Gastroesophageal sphincter (tissue), 4 donors: ENCODE measurements around the gene PEX11A. TPM values are rescaled to one million over a fixed set of nuclear protein-coding genes. Genes with fewer than 3 reads are reported as not detected.

Experiments
- ATAC-seq: fragments of 150-250 bp; one replicate; pipeline ENCODE4 v1.9.1; 2016; ENCODE audit warnings: mild to moderate bottlenecking, moderate library complexity
- H3K27ac ChIP-seq, 4 donors: fragments of 200-600 bp; sonication (generic) in 3 of 4; 1 replicate in 3 of 4; 2 replicates in 1 of 4; pipeline ENCODE4 v1.5.1; 2016 to 2019
- H3K27me3 ChIP-seq: fragments of 200-600 bp; sonication (generic); one replicate; pipeline ENCODE4 v1.5.1; 2019
- H3K36me3 ChIP-seq, 2 donors: fragments of 200-600 bp; sonication (generic); one replicate each; pipeline ENCODE4 v1.5.1; 2019; ENCODE audit warnings: control low read depth in 1 of 2
- H3K4me1 ChIP-seq, 3 donors: fragments of 200-600 bp; sonication (generic); 1 replicate in 2 of 3; 2 replicates in 1 of 3; pipeline ENCODE4 v1.5.1; 2016 to 2019; ENCODE audit warnings: control low read depth in 2 of 3
- H3K4me3 ChIP-seq, 2 donors: fragments of 200-600 bp; sonication (generic); one replicate each; pipeline ENCODE4 v1.5.1; 2019; ENCODE audit warnings: mild to moderate bottlenecking in 1 of 2, moderate library complexity in 1 of 2
- H3K9me3 ChIP-seq, 3 donors: fragments of 200-600 bp; sonication (generic); one replicate each; pipeline ENCODE4 v1.5.1; 2017 to 2019; ENCODE audit warnings: control low read depth in 2 of 3
- CTCF ChIP-seq, 4 experiments: fragments of 200-600 bp in 2 of 4; fragments of 450-650 bp in 2 of 4; sonication (generic) in 1 of 4; IDR thresholded peaks; one replicate each; pipeline ENCODE4 v1.5.1; 2017 to 2019; ENCODE audit warnings: antibody characterized with exemption in 4 of 4, mild to moderate bottlenecking in 2 of 4, moderate library complexity in 2 of 4
- EP300 ChIP-seq: sonication (generic); formaldehyde crosslinking; IDR thresholded peaks from one replicate; pipeline ENCODE4 v1.6.1; 2017; ENCODE audit warnings: antibody characterized with exemption, mild to moderate bottlenecking
- POLR2A ChIP-seq, 2 donors: fragments of 450-650 bp; IDR thresholded peaks; one replicate each; pipeline ENCODE4 v1.6.1; 2017; ENCODE audit warnings: antibody characterized with exemption in 2 of 2, mild to moderate bottlenecking in 2 of 2, moderate library complexity in 1 of 2
- POLR2AphosphoS5 ChIP-seq: sonication (generic); formaldehyde crosslinking; IDR thresholded peaks from one replicate; pipeline ENCODE4 v1.6.1; 2017; ENCODE audit warnings: antibody characterized with exemption
- WGBS, 2 donors: methylation state at CpG; one replicate each; pipeline ENCODE4 v1.1.5; 2018; ENCODE audit warnings: low coverage in 1 of 2; 5-methylcytosine and 5-hydroxymethylcytosine counted together
- total RNA-seq, 4 donors: library from RNA; depleted of rRNA; stranded (reverse); fragments of >200 nt; gene quantifications; one replicate each; pipeline ENCODE4 v1.1.0, GENCODE V29; 2016

The PEX11A gene
- total RNA-seq, 4 donors from 2014 or later: 11.6 to 17.6 (median 16.4) TPM

GRCh38 chr15:89673165-89673512 lies 17.4 kb downstream of the PEX11A start:
- WGBS, 2 donors: 76% methylated on average over 6 of the region's 12 CpGs; no CpG with 5 or more reads in 1 of the 2 donors

GRCh38 chr15:89672221-89673164 lies 18.1 kb downstream of the PEX11A start:
- peak overlapping the region in 3 of 4 donors; percentile 57 to 67 (median 67) for H3K27ac ChIP-seq
- TF ChIP-seq POLR2AphosphoS5 (no peak), EP300 (no peak), POLR2A (IDR thresholded peaks at IDR 0.05) (no peak), CTCF (IDR thresholded peaks at IDR 0.05) (no peak)
- ATAC-seq: peak; percentile 30

More at GRCh38 chr15:89673165-89673512, 17.4 kb downstream of the PEX11A start:
- ATAC-seq: no peak
- H3K27ac ChIP-seq: no peak overlapping the region
- TF ChIP-seq POLR2AphosphoS5 (no peak), CTCF (IDR thresholded peaks at IDR 0.05) (peak in 1 of 4 experiments; percentile 35), POLR2A (IDR thresholded peaks at IDR 0.05) (no peak), EP300 (no peak)
- no peak overlapping the region for H3K4me3 ChIP-seq
- no peaks in the 10 kb centered on the region for H3K9me3 ChIP-seq
- H3K27me3 ChIP-seq: no peaks in the 10 kb centered on the region
- H3K4me1 ChIP-seq: peaks cover 0 to 20% (median 7%) of the 10 kb centered on the region in 3 donors
- H3K36me3 ChIP-seq: no peaks in the 10 kb centered on the region

GRCh38 chr15:89671687-89672086 lies 18.9 kb downstream of the PEX11A start:
- no peaks in the 10 kb centered on the region for H3K27me3 ChIP-seq
- ATAC-seq: no peak
- no peaks in the 10 kb centered on the region for H3K36me3 ChIP-seq
- no peak overlapping the region for H3K4me3 ChIP-seq
- no peak for TF ChIP-seq POLR2AphosphoS5
- no peak for TF ChIP-seq CTCF (IDR thresholded peaks at IDR 0.05)
- TF ChIP-seq EP300: no peak
- TF ChIP-seq POLR2A (IDR thresholded peaks at IDR 0.05): no peak
- H3K4me1 ChIP-seq: peaks cover 0 to 20% (median 7%) of the 10 kb centered on the region in 3 donors
- 40% methylated on average over 1 of the region's 4 CpGs; no CpG with 5 or more reads in 1 of the 2 donors for WGBS, 2 donors
- no peaks in the 10 kb centered on the region for H3K9me3 ChIP-seq
- peak overlapping the region in 3 of 4 donors; percentile 57 to 67 (median 67) for H3K27ac ChIP-seq

More at GRCh38 chr15:89672221-89673164, 18.1 kb downstream of the PEX11A start:
- peaks cover 0 to 20% (median 7%) of the 10 kb centered on the region in 3 donors for H3K4me1 ChIP-seq
- H3K27me3 ChIP-seq: no peaks in the 10 kb centered on the region
- H3K4me3 ChIP-seq: no peak overlapping the region
- no peaks in the 10 kb centered on the region for H3K9me3 ChIP-seq
- 71 to 77% methylated on average over 3 to 9 of the region's 12 CpGs for WGBS, 2 donors
- no peaks in the 10 kb centered on the region for H3K36me3 ChIP-seq

GRCh38 chr15:89670971-89671560 lies 19.5 kb downstream of the PEX11A start:
- H3K4me3 ChIP-seq: no peak overlapping the region
- H3K9me3 ChIP-seq: no peaks in the 10 kb centered on the region
- no peak overlapping the region for H3K27ac ChIP-seq
- peaks cover 0 to 24% (median 7%) of the 10 kb centered on the region in 3 donors for H3K4me1 ChIP-seq
- no peaks in the 10 kb centered on the region for H3K36me3 ChIP-seq
- no peaks in the 10 kb centered on the region for H3K27me3 ChIP-seq
- WGBS, 2 donors: 80% methylated on average over 1 of the region's 12 CpGs; no CpG with 5 or more reads in 1 of the 2 donors
- TF ChIP-seq POLR2AphosphoS5 (no peak), EP300 (no peak), CTCF (IDR thresholded peaks at IDR 0.05) (no peak), POLR2A (IDR thresholded peaks at IDR 0.05) (no peak)
- ATAC-seq: no peak
